Lung (tissue), 12 donors: Measurements from ENCODE around the gene KIF26B. TPM values are rescaled to one million over a fixed set of nuclear protein-coding genes. Genes with fewer than 3 reads are reported as not detected.

Source experiments
- ATAC-seq: fragments of 200-7000 bp; cut with Tn5 transposase; one replicate; pipeline ENCODE4 v1.9.1; 2020; ENCODE audit warnings: moderate number of reproducible peaks; ENCODE audit not compliant: insufficient read depth, low FRiP score
- DNase-seq, 3 donors: peaks; one replicate each; pipeline ENCODE4 v3.0.0-alpha.2; 2013 to 2017
- H3K27ac ChIP-seq, 2 donors: one replicate each; pipeline ENCODE4 v1.5.1; 2013; ENCODE audit warnings: mild to moderate bottlenecking in 2 of 2, moderate library complexity in 2 of 2, control low read depth in 1 of 2, inconsistent platforms in 1 of 2, low read depth in 1 of 2, low read length in 1 of 2
- H3K27me3 ChIP-seq, 3 donors: one replicate each; pipeline ENCODE4 v1.5.1; 2013; ENCODE audit warnings: low read length in 2 of 3; ENCODE audit not compliant: control insufficient read depth in 3 of 3, insufficient read depth in 3 of 3
- H3K36me3 ChIP-seq, 4 donors: one replicate each; pipeline ENCODE4 v1.5.1; 2013; ENCODE audit warnings: low read length in 4 of 4, mild to moderate bottlenecking in 1 of 4, moderate library complexity in 1 of 4; ENCODE audit not compliant: control insufficient read depth in 4 of 4, insufficient read depth in 4 of 4
- H3K4me1 ChIP-seq, 5 donors: one replicate each; pipeline ENCODE4 v1.5.1; 2013; ENCODE audit warnings: low read length in 5 of 5, mild to moderate bottlenecking in 2 of 5, moderate library complexity in 1 of 5; ENCODE audit not compliant: control insufficient read depth in 5 of 5, insufficient read depth in 5 of 5
- H3K4me3 ChIP-seq: one replicate; pipeline ENCODE4 v1.5.1; 2013; ENCODE audit warnings: mild to moderate bottlenecking, control low read depth, moderate library complexity
- H3K9ac ChIP-seq, 2 donors: one replicate each; pipeline ENCODE4 v1.5.1; 2013; ENCODE audit warnings: low read length in 2 of 2, control low read depth in 1 of 2; ENCODE audit not compliant: insufficient read depth in 1 of 2
- H3K9me3 ChIP-seq, 4 donors: one replicate each; pipeline ENCODE4 v1.5.1; 2013; ENCODE audit warnings: low read length in 3 of 4, mild to moderate bottlenecking in 1 of 4, moderate library complexity in 1 of 4; ENCODE audit not compliant: control insufficient read depth in 4 of 4, insufficient read depth in 3 of 4
- CTCF ChIP-seq: IDR thresholded peaks from 2 replicates; pipeline ENCODE4 v1.5.1; 2012; ENCODE audit warnings: mild to moderate bottlenecking; ENCODE audit errors: control extremely low read depth, extremely low read depth
- WGBS, 2 donors: extraction: QIAGEN DNeasy Blood & Tissue Kit; methylation state at CpG; one replicate each; pipeline ENCODE4 v1.1.7; 2013; 5-methylcytosine and 5-hydroxymethylcytosine counted together
- polyA plus RNA-seq, 2 donors: library from polyadenylated mRNA; stranded (reverse); fragments of 200-250 nt; gene quantifications; one replicate each; pipeline ENCODE4 v1.2.1, GENCODE V29; 2013
- total RNA-seq, 2 donors: library from RNA; depleted of rRNA in 1 of 2; stranded (reverse); fragments of >200 nt in 1 of 2; gene quantifications; one replicate each; pipeline ENCODE4 v1.2.1, GENCODE V29; 2014 to 2021
- donor health status: control.
- donor health status: control.
- donor health status: Bipolar disorder and iron deficiency.
- donor health status: healthy.
- donor health status: DM: yes; HTN: yes; CAD: no.

KIF26B gene
- total and polyA plus RNA-seq, 4 donors, result 0.61 to 6.7 (median 2.2) TPM

DNA sequence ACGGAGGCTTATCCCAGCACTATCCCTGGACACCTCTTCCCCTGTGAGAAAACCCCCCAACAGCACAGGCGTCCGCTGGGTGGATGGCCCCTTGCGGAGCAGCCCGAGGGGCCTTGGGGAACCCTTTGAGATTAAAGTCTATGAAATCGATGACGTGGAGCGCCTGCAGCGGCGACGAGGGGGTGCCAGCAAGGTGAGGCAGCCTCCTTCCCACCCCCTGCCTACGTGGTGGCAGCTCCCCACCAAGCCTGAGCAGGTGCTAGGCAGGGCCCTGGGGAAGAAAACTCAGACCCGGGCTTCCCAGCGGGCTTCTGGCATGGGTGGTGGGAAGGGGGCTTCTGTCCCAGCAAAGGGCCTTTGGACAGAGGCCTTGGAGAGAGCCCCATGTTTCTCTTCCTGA lies 543.3 kb downstream of the KIF26B start:
- ATAC-seq (no peak), DNase-seq (no peak)
- Histone ChIP-seq H3K36me3 (peaks cover 0 to under 1% (median 0%) of the 10 kb centered on the region in 4 donors), H3K9me3 (peaks cover 0 to 3% (median 0%) of the 10 kb centered on the region in 4 donors), H3K27ac (no peak overlapping the region), H3K9ac (no peak overlapping the region), H3K4me3 (no peak overlapping the region), H3K27me3 (no peaks in the 10 kb centered on the region), H3K4me1 (no peaks in the 10 kb centered on the region)
- no peak for TF ChIP-seq CTCF
- 90 to 91% methylated on average over 14 of the region's 14 CpGs for WGBS, 2 donors

DNA sequence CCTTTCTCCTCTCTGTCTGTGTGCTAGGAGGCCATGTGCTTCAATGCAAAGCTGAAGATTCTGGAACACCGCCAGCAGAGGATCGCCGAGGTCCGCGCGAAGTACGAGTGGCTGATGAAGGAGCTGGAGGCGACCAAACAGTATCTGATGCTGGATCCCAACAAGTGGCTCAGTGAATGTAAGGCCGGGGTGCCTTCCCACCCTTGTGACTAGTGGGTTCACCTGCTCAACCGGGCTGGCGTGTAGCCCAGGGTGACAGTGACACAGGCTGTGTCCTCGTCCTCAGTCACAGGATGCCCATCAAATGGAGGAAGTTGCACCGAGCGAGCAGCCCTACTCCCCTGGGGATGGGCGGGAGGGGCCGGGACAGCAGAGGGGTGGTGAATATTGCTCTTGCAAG lies 544.1 kb downstream of the KIF26B start:
- H3K4me3 ChIP-seq, result no peak overlapping the region
- H3K9ac ChIP-seq, result no peak overlapping the region
- no peak for TF ChIP-seq CTCF
- peak; percentile 38 to 54 (median 53) for DNase-seq
- H3K36me3 ChIP-seq, result peaks cover 0 to 1% (median 0%) of the 10 kb centered on the region in 4 donors
- ATAC-seq, result no peak
- no peaks in the 10 kb centered on the region for H3K27me3 ChIP-seq
- H3K9me3 ChIP-seq, result peaks cover 0 to 3% (median 0%) of the 10 kb centered on the region in 4 donors
- H3K4me1 ChIP-seq, result no peaks in the 10 kb centered on the region
- 83% methylated on average over 16 of the region's 16 CpGs for WGBS, 2 donors
- H3K27ac ChIP-seq, result no peak overlapping the region

DNA sequence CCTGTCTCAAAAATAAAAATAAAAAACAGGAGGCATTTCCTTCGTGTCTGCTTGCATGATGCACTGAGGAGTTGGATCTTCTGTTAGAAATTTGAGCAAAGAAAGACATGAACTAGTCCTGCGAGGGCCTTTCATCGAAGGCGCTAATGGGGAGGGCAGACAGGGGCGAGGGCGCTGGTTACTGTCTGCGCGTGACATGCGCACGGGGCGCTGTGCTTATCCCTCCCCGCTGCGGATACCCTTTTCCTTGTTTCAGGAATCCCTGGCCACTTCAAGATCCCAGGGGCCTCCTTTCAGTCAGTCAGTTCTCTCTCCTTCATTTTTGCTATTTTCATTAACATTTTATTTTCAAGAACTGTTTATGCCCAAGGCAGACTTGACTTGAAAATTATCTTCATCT lies 545.8 kb downstream of the KIF26B start:
- TF ChIP-seq CTCF, result no peak
- no peak overlapping the region for H3K9ac ChIP-seq
- DNase-seq, result no peak
- H3K36me3 ChIP-seq, result peaks cover 0 to 1% (median 0%) of the 10 kb centered on the region in 4 donors
- no peak overlapping the region for H3K4me3 ChIP-seq
- 97 to 99% methylated on average over 13 of the region's 13 CpGs for WGBS, 2 donors
- no peaks in the 10 kb centered on the region for H3K4me1 ChIP-seq
- ATAC-seq, result no peak
- H3K27ac ChIP-seq, result no peak overlapping the region
- no peaks in the 10 kb centered on the region for H3K27me3 ChIP-seq
- peaks cover 0 to 3% (median 0%) of the 10 kb centered on the region in 4 donors for H3K9me3 ChIP-seq

DNA sequence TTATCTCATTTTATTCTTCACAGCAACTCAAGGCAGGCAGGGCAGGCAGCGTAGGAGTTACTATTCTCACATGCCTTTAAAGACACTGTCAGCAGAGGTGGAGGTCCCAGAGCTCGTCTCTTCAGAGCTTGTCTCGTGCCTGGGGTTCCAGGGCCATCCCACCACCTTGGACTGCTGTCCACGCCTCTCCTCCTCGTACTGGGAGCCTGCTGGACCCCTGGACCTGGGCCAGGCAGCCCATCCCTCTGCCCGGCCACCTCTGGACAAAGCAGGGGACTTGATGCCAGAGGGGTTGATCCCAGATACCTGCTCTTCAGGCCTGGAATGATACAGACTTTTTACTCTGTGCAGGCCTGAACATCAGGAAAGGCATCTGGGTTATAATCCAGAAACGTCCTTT lies 546.8 kb downstream of the KIF26B start:
- no peak overlapping the region for H3K9ac ChIP-seq
- no peaks in the 10 kb centered on the region for H3K4me1 ChIP-seq
- H3K36me3 ChIP-seq, result peaks cover 0 to 1% (median 0%) of the 10 kb centered on the region in 4 donors
- no peaks in the 10 kb centered on the region for H3K9me3 ChIP-seq
- DNase-seq, result no peak
- no peak for ATAC-seq
- 90 to 92% methylated on average over 7 of the region's 7 CpGs for WGBS, 2 donors
- no peak overlapping the region for H3K27ac ChIP-seq
- no peaks in the 10 kb centered on the region for H3K27me3 ChIP-seq
- no peak for TF ChIP-seq CTCF
- H3K4me3 ChIP-seq, result no peak overlapping the region
